Ovary (tissue), 9 donors: Measurements from ENCODE around the gene COL5A1. TPM values are rescaled to one million over a fixed set of nuclear protein-coding genes. Genes with fewer than 3 reads are reported as not detected.

Source experiments
- DNase-seq, 5 donors: peaks; one replicate each; pipeline ENCODE4 v3.0.0-alpha.2; 2019 to 2020
- H3K27ac ChIP-seq, 2 donors: fragments of 200-600 bp; one replicate each; pipeline versions ENCODE4 v1.5.1 to v1.8.0; 2019 to 2022
- H3K27me3 ChIP-seq: fragments of 200-600 bp; one replicate; pipeline ENCODE4 v1.8.0; 2022
- H3K36me3 ChIP-seq: fragments of 200-600 bp; sonication (generic); one replicate; pipeline ENCODE4 v1.5.1; 2019
- H3K4me1 ChIP-seq: one replicate; pipeline ENCODE4 v1.8.1; 2013; ENCODE audit warnings: mild to moderate bottlenecking, moderate library complexity; ENCODE audit not compliant: insufficient read depth
- H3K4me3 ChIP-seq: fragments of 200-600 bp; sonication (generic); one replicate; pipeline ENCODE4 v1.5.1; 2017
- H3K9me3 ChIP-seq, 2 donors: fragments of 200-600 bp in 1 of 2; sonication (generic) in 1 of 2; one replicate each; pipeline versions ENCODE4 v1.5.1 to v1.8.1; 2013 to 2019; ENCODE audit warnings: mild to moderate bottlenecking in 1 of 2, moderate library complexity in 1 of 2
- CTCF ChIP-seq, 3 donors: fragments of 450-650 bp in 2 of 3; fragments of 200-600 bp in 1 of 3; IDR thresholded peaks; one replicate each; pipeline versions ENCODE4 v1.5.1 to v1.8.0; 2016 to 2022; ENCODE audit warnings: antibody characterized with exemption in 3 of 3, mild to moderate bottlenecking in 1 of 3
- EP300 ChIP-seq: sonication (generic); formaldehyde crosslinking; IDR thresholded peaks from one replicate; pipeline ENCODE4 v1.6.1; 2017; ENCODE audit warnings: antibody characterized with exemption
- POLR2A ChIP-seq: fragments of 450-650 bp; IDR thresholded peaks from one replicate; pipeline ENCODE4 v1.6.1; 2017; ENCODE audit warnings: antibody characterized with exemption, mild to moderate bottlenecking, moderate library complexity
- WGBS, 3 donors: extraction: QIAGEN DNeasy Blood & Tissue Kit in 1 of 3; methylation state at CpG; one replicate each; pipeline versions ENCODE4 v1.1.5 to v1.1.7; 2013 to 2017; 5-methylcytosine and 5-hydroxymethylcytosine counted together
- intact Hi-C, 4 donors: fragments of 100-400 bp; cut with DNase I; formaldehyde crosslinking; loops; one replicate each; pipeline versions ENCODE4 v1.11.0 to v1.15.1; 2022 to 2023
- polyA plus RNA-seq, 2 donors: library from polyadenylated mRNA; stranded (reverse); fragments of 200-250 nt in 1 of 2; fragments of 350-450 nt in 1 of 2; fragmentation: Illumina TruSeq in 1 of 2; extraction: RNeasy Lipid Tissue Mini Kit (QIAGEN cat#74804) in 1 of 2; gene quantifications; one replicate each; pipeline ENCODE4 v1.2.3, GENCODE V29; 2013 to 2014
- total RNA-seq, 7 donors: library from RNA; depleted of rRNA in 2 of 7; stranded (reverse); fragments of >200 nt in 2 of 7; fragmentation: NEBNext Ultra II Directional in 3 of 7; extraction: Animal tissue kit (Norgen Biotek cat#: 25700) in 3 of 7; gene quantifications; one replicate each; pipeline versions ENCODE4 v1.1.0 to v1.2.4, GENCODE V29; 2016 to 2023
- donor health status: DM: no; HTN: no; CAD: no; lungs with moderate emphysema.
- donor health status: DM: no; HTN: no; CAD: no.
- donor health status: Bipolar disorder and iron deficiency.
- donor health status: DM: yes; HTN: yes; CAD: no.
- donor health status: DM: no; HTN: no; CAD: no.
- donor health status: DM: yes; HTN: yes; CAD: no.

The COL5A1 gene
- total and polyA plus RNA-seq, 9 donors = 28.1 to 117 (median 54.6) TPM

GRCh38 chr9:134867917-134868750, 226.5 kb downstream of the COL5A1 start:
- H3K4me3 ChIP-seq = no peak overlapping the region
- intact Hi-C loops = no loop called here
- peak in 2 of 5 donors; percentile 14 to 28 for DNase-seq
- H3K27ac ChIP-seq = no peak overlapping the region
- TF ChIP-seq CTCF (IDR thresholded peaks at IDR 0.05) = no peak
- no peak for TF ChIP-seq EP300
- no peak for TF ChIP-seq POLR2A
- H3K4me1 ChIP-seq = peaks cover 14% of the 10 kb centered on the region
- H3K9me3 ChIP-seq = no peaks in the 10 kb centered on the region
- no peaks in the 10 kb centered on the region for H3K36me3 ChIP-seq
- H3K27me3 ChIP-seq = no peaks in the 10 kb centered on the region
- WGBS, 3 donors = 92 to 96% (median 93%) methylated on average over 22 of the region's 22 CpGs

- Histone ChIP-seq H3K36me3 (no peaks in the 10 kb centered on the region), H3K9me3 (no peaks in the 10 kb centered on the region), H3K4me3 (no peak overlapping the region), H3K27me3 (no peaks in the 10 kb centered on the region), H3K27ac (no peak overlapping the region), H3K4me1 (peaks cover 8% of the 10 kb centered on the region)
- WGBS, 3 donors = 86 to 90% (median 89%) methylated on average over 25 of the region's 25 CpGs
- no peak for TF ChIP-seq CTCF (IDR thresholded peaks at IDR 0.05)
- no peak for TF ChIP-seq EP300
- TF ChIP-seq POLR2A = no peak
- intact Hi-C loops = no loop called here
- peak in 2 of 5 donors; percentile 15 to 26 for DNase-seq
These were observed 227.3 kb downstream of the COL5A1 start for GRCh38 chr9:134868751-134869553.

- H3K4me3 ChIP-seq = no peak overlapping the region
- H3K27me3 ChIP-seq = no peaks in the 10 kb centered on the region
- 83 to 86% (median 85%) methylated on average over 12 to 17 of the region's 17 CpGs for WGBS, 3 donors
- H3K36me3 ChIP-seq = no peaks in the 10 kb centered on the region
- peaks cover 2% of the 10 kb centered on the region for H3K4me1 ChIP-seq
- peak in 2 of 5 donors; percentile 15 to 23 for DNase-seq
- intact Hi-C loops = no loop called here
- no peak overlapping the region for H3K27ac ChIP-seq
- no peaks in the 10 kb centered on the region for H3K9me3 ChIP-seq
- no peak for TF ChIP-seq EP300
- TF ChIP-seq CTCF (IDR thresholded peaks at IDR 0.05) = no peak
- no peak for TF ChIP-seq POLR2A
These were observed 228.1 kb downstream of the COL5A1 start for GRCh38 chr9:134869554-134870300.

GRCh38 chr9:134870301-134870694, 228.7 kb downstream of the COL5A1 start:
- peak in 1 of 5 donors; percentile 32 for DNase-seq
- 84 to 93% (median 90%) methylated on average over 11 of the region's 11 CpGs for WGBS, 3 donors
- intact Hi-C loops = no loop called here

More at GRCh38 chr9:134870301-134870694, 228.7 kb downstream of the COL5A1 start:
- H3K4me1 ChIP-seq = no peaks in the 10 kb centered on the region
- H3K9me3 ChIP-seq = no peaks in the 10 kb centered on the region
- H3K27ac ChIP-seq = no peak overlapping the region
- H3K27me3 ChIP-seq = no peaks in the 10 kb centered on the region
- no peaks in the 10 kb centered on the region for H3K36me3 ChIP-seq
- TF ChIP-seq POLR2A (no peak), CTCF (IDR thresholded peaks at IDR 0.05) (no peak), EP300 (no peak)
- no peak overlapping the region for H3K4me3 ChIP-seq
